Measurements from ENCODE around the gene VAC14.

Gene VAC14

DNA sequence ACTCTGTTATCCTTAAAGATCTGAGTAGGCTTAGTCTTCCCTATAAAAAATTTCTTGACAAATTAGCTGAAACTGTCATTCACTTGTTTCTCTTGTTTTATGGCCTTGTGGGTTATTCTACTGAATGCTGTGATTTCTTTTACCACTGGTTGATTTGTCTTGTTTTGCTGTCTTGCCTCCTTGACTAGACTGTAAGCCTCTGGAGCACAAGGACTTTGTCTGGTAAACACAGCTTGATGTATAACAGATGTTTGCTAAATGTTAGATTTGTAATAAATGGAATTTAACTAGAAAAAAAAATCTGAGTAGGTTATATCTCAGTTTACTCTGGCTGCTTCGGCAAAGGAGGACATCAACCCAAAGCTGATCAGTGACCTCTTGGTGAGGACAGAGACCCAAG, 21.6 kb downstream of the VAC14 start (continued):
- TF ChIP-seq, protein P1, sequence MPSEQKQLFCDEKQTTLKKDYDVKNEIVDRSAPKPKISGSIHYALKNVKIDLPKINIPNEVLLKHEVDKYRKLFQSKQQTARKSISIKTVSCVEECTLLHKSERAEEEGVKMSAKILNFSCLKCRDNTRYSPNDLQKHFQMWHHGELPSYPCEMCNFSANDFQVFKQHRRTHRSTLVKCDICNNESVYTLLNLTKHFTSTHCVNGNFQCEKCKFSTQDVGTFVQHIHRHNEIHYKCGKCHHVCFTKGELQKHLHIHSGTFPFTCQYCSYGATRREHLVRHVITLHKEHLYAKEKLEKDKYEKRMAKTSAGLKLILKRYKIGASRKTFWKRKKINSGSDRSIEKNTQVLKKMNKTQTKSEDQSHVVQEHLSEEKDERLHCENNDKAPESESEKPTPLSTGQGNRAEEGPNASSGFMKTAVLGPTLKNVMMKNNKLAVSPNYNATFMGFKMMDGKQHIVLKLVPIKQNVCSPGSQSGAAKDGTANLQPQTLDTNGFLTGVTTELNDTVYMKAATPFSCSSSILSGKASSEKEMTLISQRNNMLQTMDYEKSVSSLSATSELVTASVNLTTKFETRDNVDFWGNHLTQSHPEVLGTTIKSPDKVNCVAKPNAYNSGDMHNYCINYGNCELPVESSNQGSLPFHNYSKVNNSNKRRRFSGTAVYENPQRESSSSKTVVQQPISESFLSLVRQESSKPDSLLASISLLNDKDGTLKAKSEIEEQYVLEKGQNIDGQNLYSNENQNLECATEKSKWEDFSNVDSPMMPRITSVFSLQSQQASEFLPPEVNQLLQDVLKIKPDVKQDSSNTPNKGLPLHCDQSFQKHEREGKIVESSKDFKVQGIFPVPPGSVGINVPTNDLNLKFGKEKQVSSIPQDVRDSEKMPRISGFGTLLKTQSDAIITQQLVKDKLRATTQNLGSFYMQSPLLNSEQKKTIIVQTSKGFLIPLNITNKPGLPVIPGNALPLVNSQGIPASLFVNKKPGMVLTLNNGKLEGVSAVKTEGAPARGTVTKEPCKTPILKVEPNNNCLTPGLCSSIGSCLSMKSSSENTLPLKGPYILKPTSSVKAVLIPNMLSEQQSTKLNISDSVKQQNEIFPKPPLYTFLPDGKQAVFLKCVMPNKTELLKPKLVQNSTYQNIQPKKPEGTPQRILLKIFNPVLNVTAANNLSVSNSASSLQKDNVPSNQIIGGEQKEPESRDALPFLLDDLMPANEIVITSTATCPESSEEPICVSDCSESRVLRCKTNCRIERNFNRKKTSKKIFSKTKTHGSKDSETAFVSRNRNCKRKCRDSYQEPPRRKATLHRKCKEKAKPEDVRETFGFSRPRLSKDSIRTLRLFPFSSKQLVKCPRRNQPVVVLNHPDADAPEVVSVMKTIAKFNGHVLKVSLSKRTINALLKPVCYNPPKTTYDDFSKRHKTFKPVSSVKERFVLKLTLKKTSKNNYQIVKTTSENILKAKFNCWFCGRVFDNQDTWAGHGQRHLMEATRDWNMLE (tag by site-specific recombination; conservative IDR thresholded peaks at IDR 0.05; ENCODE audit: low read depth), result no peak
- TF ChIP-seq ZBTB8A (tag by site-specific recombination; IDR thresholded peaks at IDR 0.05) (no peak), ZNF514 (tag by site-specific recombination; IDR thresholded peaks at IDR 0.05) (no peak), ZNF843 (tag by site-specific recombination; IDR thresholded peaks at IDR 0.05) (no peak)

DNA sequence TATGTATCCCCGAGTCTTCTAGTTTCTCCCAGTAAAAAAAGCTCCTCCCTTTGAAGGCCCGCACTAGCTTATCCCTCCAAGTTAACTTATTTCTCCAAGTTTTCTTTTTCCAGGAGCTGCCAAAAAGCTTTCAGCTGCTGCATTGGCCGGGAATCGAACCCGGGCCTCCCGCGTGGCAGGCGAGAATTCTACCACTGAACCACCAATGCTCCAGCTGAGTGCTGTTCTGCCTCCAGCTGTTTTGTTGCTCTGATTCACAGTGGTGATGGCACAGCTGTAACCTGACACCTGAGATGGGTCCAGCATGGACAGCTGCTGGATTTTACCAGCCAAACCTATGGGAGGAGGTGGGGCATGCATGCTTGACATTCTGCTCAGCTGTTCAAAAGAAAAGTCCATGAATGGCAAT, 22.1 kb downstream of the VAC14 start:
- no peaks in the 10 kb centered on the region for H3K4me1 ChIP-seq (ENCODE audit: control insufficient read depth, insufficient read depth, low read length)
- no peaks in the 10 kb centered on the region for H3K9me3 ChIP-seq (ENCODE audit: control insufficient read depth, insufficient read depth, low read depth, low read length)
- CTCF ChIA-PET, result interaction anchor here (0.6 to 3.2 kb wide), 5 partner anchors 8 to 1177 kb away, joined by 3 to 18 read pairs (median 4); no protein-coding TSS in a partner anchor
- no peak overlapping the region for H3K27ac ChIP-seq (ENCODE audit: extremely low read depth, low read depth, low read length)
- no peak overlapping the region for H3K4me3 ChIP-seq (ENCODE audit: low read depth, low read length)
- H3K36me3 ChIP-seq (ENCODE audit: control insufficient read depth in 2 of 2, insufficient read depth in 1 of 2, low read length in 2 of 2), result peaks cover 4 to 55% of the 10 kb centered on the region in 2 experiments; a peak in 2 of 3 replicates
- POLR2A ChIA-PET, result interaction anchor here (1.9 kb wide), 1 partner anchor 22 kb away, joined by 7 read pairs; the partner anchor contains the start of gene VAC14
- TF ChIP-seq ZNF354C (tag by site-specific recombination; IDR thresholded peaks at IDR 0.05; ENCODE audit: borderline replicate concordance, low read depth), result no peak
- no peak for TF ChIP-seq ZNF274 (IDR thresholded peaks at IDR 0.05; ENCODE audit: low read length)
- no peak for TF ChIP-seq ZNF274 (tag by site-specific recombination; IDR thresholded peaks at IDR 0.05; ENCODE audit: borderline replicate concordance)
- TF ChIP-seq, protein P2, sequence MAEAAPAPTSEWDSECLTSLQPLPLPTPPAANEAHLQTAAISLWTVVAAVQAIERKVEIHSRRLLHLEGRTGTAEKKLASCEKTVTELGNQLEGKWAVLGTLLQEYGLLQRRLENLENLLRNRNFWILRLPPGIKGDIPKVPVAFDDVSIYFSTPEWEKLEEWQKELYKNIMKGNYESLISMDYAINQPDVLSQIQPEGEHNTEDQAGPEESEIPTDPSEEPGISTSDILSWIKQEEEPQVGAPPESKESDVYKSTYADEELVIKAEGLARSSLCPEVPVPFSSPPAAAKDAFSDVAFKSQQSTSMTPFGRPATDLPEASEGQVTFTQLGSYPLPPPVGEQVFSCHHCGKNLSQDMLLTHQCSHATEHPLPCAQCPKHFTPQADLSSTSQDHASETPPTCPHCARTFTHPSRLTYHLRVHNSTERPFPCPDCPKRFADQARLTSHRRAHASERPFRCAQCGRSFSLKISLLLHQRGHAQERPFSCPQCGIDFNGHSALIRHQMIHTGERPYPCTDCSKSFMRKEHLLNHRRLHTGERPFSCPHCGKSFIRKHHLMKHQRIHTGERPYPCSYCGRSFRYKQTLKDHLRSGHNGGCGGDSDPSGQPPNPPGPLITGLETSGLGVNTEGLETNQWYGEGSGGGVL (tag by site-specific recombination; IDR thresholded peaks at IDR 0.05), result 0 out of 2 replicates have a peak, but pooled peaks have one; percentile 12
- no peak for TF ChIP-seq SALL2 (tag by site-specific recombination; IDR thresholded peaks at IDR 0.05; ENCODE audit: borderline replicate concordance)
- peak; percentile 57; the same call in 1 of the 2 replicates for TF ChIP-seq ZNF366 (tag by site-specific recombination; conservative IDR thresholded peaks at IDR 0.05)
- TF ChIP-seq, protein P3, sequence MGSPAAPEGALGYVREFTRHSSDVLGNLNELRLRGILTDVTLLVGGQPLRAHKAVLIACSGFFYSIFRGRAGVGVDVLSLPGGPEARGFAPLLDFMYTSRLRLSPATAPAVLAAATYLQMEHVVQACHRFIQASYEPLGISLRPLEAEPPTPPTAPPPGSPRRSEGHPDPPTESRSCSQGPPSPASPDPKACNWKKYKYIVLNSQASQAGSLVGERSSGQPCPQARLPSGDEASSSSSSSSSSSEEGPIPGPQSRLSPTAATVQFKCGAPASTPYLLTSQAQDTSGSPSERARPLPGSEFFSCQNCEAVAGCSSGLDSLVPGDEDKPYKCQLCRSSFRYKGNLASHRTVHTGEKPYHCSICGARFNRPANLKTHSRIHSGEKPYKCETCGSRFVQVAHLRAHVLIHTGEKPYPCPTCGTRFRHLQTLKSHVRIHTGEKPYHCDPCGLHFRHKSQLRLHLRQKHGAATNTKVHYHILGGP (tag by site-specific recombination; IDR thresholded peaks at IDR 0.05), result no peak
- no peak for TF ChIP-seq GLIS2 (tag by site-specific recombination; IDR thresholded peaks at IDR 0.05)
- TF ChIP-seq ZFP37 (tag by site-specific recombination; IDR thresholded peaks at IDR 0.05), result no peak
- peak; percentile 60 for TF ChIP-seq KLF8 (tag by site-specific recombination; IDR thresholded peaks at IDR 0.05)
- peak; percentile 70; the same call in 1 of the 2 replicates for TF ChIP-seq ZNF626 (tag by site-specific recombination; IDR thresholded peaks at IDR 0.05)
- peak; percentile 23; the same call in 1 of the 2 replicates for TF ChIP-seq KLF9 (tag by site-specific recombination; IDR thresholded peaks at IDR 0.05; ENCODE audit: low read depth)
- TF ChIP-seq ZNF514 (tag by site-specific recombination; IDR thresholded peaks at IDR 0.05), result no peak
- no peak for TF ChIP-seq ZNF121 (tag by site-specific recombination; IDR thresholded peaks at IDR 0.05)
- no peak for TF ChIP-seq MYNN (tag by site-specific recombination; IDR thresholded peaks at IDR 0.05; ENCODE audit: borderline replicate concordance)
- TF ChIP-seq ZSCAN23 (tag by site-specific recombination; IDR thresholded peaks at IDR 0.05), result no peak
- TF ChIP-seq ZNF837 (tag by site-specific recombination; IDR thresholded peaks at IDR 0.05), result no peak
- TF ChIP-seq, protein P4, sequence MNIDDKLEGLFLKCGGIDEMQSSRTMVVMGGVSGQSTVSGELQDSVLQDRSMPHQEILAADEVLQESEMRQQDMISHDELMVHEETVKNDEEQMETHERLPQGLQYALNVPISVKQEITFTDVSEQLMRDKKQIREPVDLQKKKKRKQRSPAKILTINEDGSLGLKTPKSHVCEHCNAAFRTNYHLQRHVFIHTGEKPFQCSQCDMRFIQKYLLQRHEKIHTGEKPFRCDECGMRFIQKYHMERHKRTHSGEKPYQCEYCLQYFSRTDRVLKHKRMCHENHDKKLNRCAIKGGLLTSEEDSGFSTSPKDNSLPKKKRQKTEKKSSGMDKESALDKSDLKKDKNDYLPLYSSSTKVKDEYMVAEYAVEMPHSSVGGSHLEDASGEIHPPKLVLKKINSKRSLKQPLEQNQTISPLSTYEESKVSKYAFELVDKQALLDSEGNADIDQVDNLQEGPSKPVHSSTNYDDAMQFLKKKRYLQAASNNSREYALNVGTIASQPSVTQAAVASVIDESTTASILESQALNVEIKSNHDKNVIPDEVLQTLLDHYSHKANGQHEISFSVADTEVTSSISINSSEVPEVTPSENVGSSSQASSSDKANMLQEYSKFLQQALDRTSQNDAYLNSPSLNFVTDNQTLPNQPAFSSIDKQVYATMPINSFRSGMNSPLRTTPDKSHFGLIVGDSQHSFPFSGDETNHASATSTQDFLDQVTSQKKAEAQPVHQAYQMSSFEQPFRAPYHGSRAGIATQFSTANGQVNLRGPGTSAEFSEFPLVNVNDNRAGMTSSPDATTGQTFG (tag by site-specific recombination; IDR thresholded peaks at IDR 0.05; ENCODE audit: borderline replicate concordance), result no peak
- TF ChIP-seq ZNF391 (tag by site-specific recombination; IDR thresholded peaks at IDR 0.05; ENCODE audit: borderline replicate concordance, low read depth), result peak; percentile 79; the same call in 1 of the 2 replicates
- no peak for TF ChIP-seq ZNF223 (tag by site-specific recombination; IDR thresholded peaks at IDR 0.05)
- TF ChIP-seq ZNF426 (tag by site-specific recombination; IDR thresholded peaks at IDR 0.05), result no peak
- no peak for TF ChIP-seq ZNF677 (tag by site-specific recombination; IDR thresholded peaks at IDR 0.05)
- TF ChIP-seq REPIN1 (tag by site-specific recombination; IDR thresholded peaks at IDR 0.05; ENCODE audit: low read depth), result no peak
- no peak for TF ChIP-seq RBAK (tag by site-specific recombination; IDR thresholded peaks at IDR 0.05)

All from HEK293 (cell line).